Calu3 (cell line): ENCODE results near the gene STAG1. TPM values are rescaled to one million over a fixed set of nuclear protein-coding genes. Genes with fewer than 3 reads are reported as not detected.

Experiments used
- BruUV-seq: library from RNA; stranded (reverse); fragments of 400-500 nt; replicated peaks from 2 replicates; lab custom pipeline; 2021; lab: Mats Ljungman, UMichigan
- CTCF ChIA-PET: fragments of 300-600 bp; sonication (Branson Sonifier 250); formaldehyde crosslinking; loops from one replicate; lab custom pipeline; 2022; ENCODE audit warnings: antibody characterized with exemption; lab: Charles Lee
- DNase-seq: peaks from one replicate; pipeline ENCODE4 v3.0.0; 2022
- H3K27ac Mint-ChIP-seq: one replicate; pipeline ENCODE4 v1.8.0; 2022; ENCODE audit warnings: mixed read lengths; ENCODE audit not compliant: unreplicated experiment
- H3K27me3 Mint-ChIP-seq: one replicate; pipeline ENCODE4 v1.8.0; 2022; ENCODE audit warnings: mixed read lengths; ENCODE audit not compliant: unreplicated experiment
- H3K36me3 Mint-ChIP-seq: one replicate; pipeline ENCODE4 v1.8.0; 2022; ENCODE audit warnings: mild to moderate bottlenecking, moderate library complexity, mixed read lengths; ENCODE audit not compliant: insufficient read depth, unreplicated experiment
- H3K4me1 Mint-ChIP-seq: one replicate; pipeline ENCODE4 v1.8.0; 2022; ENCODE audit warnings: mild to moderate bottlenecking, low read depth, mixed read lengths; ENCODE audit not compliant: unreplicated experiment
- H3K4me3 Mint-ChIP-seq: one replicate; pipeline ENCODE4 v1.8.0; 2022; ENCODE audit warnings: mild to moderate bottlenecking, low read depth, moderate library complexity, mixed read lengths; ENCODE audit not compliant: unreplicated experiment
- H3K9me3 Mint-ChIP-seq: one replicate; pipeline ENCODE4 v1.8.0; 2022; ENCODE audit warnings: low read depth, mixed read lengths; ENCODE audit not compliant: unreplicated experiment
- CTCF ChIP-seq: fragments of 200-600 bp; IDR thresholded peaks from one replicate; pipeline ENCODE4 v1.8.0; 2022; ENCODE audit warnings: antibody characterized with exemption; ENCODE audit not compliant: unreplicated experiment
- intact Hi-C: fragments of 100-400 bp; cut with micrococcal nuclease; formaldehyde crosslinking; loops from one replicate; pipeline ENCODE4 v1.10.0; 2022; ENCODE audit not compliant: unreplicated experiment
- total RNA-seq: library from RNA; stranded (reverse); gene quantifications from 2 replicates; pipeline ENCODE4 v1.2.3, GENCODE V29; 2022

The STAG1 gene
- total RNA-seq, 1 experiment from 2014 or later = 39.3 TPM

GRCh38 chr3:136296960-136297359 lies 455.2 kb downstream of the STAG1 start:
- no TSS peak for BruUV-seq
- Mint-ChIP-seq H3K4me3 (no peak overlapping the region), H3K4me1 (no peaks in the 10 kb centered on the region)

GRCh38 chr3:136294176-136294575 lies 458.0 kb downstream of the STAG1 start:
- Mint-ChIP-seq H3K27ac (no peak overlapping the region), H3K36me3 (no peaks in the 10 kb centered on the region), H3K27me3 (no peaks in the 10 kb centered on the region), H3K4me3 (no peak overlapping the region), H3K9me3 (no peaks in the 10 kb centered on the region), H3K4me1 (no peaks in the 10 kb centered on the region)
- intact Hi-C loops = no loop called here
- CTCF ChIA-PET = interaction anchor here (0.6 kb wide), 1 partner anchor 458 kb away, joined by 5 read pairs; the partner anchor contains the start of gene STAG1
- no peak for TF ChIP-seq CTCF
- DNase-seq = no peak
- no TSS peak for BruUV-seq

More at GRCh38 chr3:136296960-136297359, 455.2 kb downstream of the STAG1 start:
- Mint-ChIP-seq H3K27ac (no peak overlapping the region), H3K36me3 (peaks cover 6% of the 10 kb centered on the region), H3K9me3 (no peaks in the 10 kb centered on the region), H3K27me3 (no peaks in the 10 kb centered on the region)
- no peak for TF ChIP-seq CTCF
- intact Hi-C loops = no loop called here
- no peak for DNase-seq
- CTCF ChIA-PET = interaction anchor here (0.6 kb wide), 1 partner anchor 20 kb away, joined by 4 read pairs; no protein-coding TSS in a partner anchor

GRCh38 chr3:136293279-136293678 lies 458.9 kb downstream of the STAG1 start:
- no peaks in the 10 kb centered on the region for H3K4me1 Mint-ChIP-seq

GRCh38 chr3:136292500-136292899 lies 459.7 kb downstream of the STAG1 start:
- no peaks in the 10 kb centered on the region for H3K4me1 Mint-ChIP-seq
- no peak for DNase-seq
- CTCF ChIA-PET = no interaction called here
- intact Hi-C loops = no loop called here
- TF ChIP-seq CTCF = no peak
- no TSS peak for BruUV-seq
- H3K27me3 Mint-ChIP-seq = no peaks in the 10 kb centered on the region
- H3K27ac Mint-ChIP-seq = no peak overlapping the region
- H3K4me3 Mint-ChIP-seq = no peak overlapping the region
- no peaks in the 10 kb centered on the region for H3K9me3 Mint-ChIP-seq
- H3K36me3 Mint-ChIP-seq = no peaks in the 10 kb centered on the region

More at GRCh38 chr3:136293279-136293678, 458.9 kb downstream of the STAG1 start:
- no peak for TF ChIP-seq CTCF
- CTCF ChIA-PET = interaction anchor here (0.6 to 0.9 kb wide), 2 partner anchors 26 to 30 kb away, joined by 3 to 5 read pairs; no protein-coding TSS in a partner anchor
- Mint-ChIP-seq H3K27ac (no peak overlapping the region), H3K9me3 (no peaks in the 10 kb centered on the region), H3K36me3 (no peaks in the 10 kb centered on the region), H3K27me3 (no peaks in the 10 kb centered on the region), H3K4me3 (no peak overlapping the region)
- intact Hi-C loops = no loop called here
- no TSS peak for BruUV-seq
- DNase-seq = no peak
